PC-3 (cell line): ENCODE data around the gene PKNOX2.

Experiments
- EZH2 ChIP-seq: fragments of 300-600 bp; sonication (generic); IDR thresholded peaks from one replicate; pipeline ENCODE4 v1.6.1; 2017; ENCODE audit warnings: antibody characterized with exemption, mild to moderate bottlenecking, low read length; ENCODE audit not compliant: unreplicated experiment
- EZH2phosphoT487 ChIP-seq: fragments of 300-600 bp; sonication (generic); IDR thresholded peaks from 2 replicates; pipeline ENCODE4 v1.6.1; 2018; ENCODE audit warnings: mild to moderate bottlenecking, antibody characterized with exemption, low read length, borderline replicate concordance
- TF ChIP-seq, protein P1 (sequence below): fragments of 300-600 bp; sonication (generic); conservative IDR thresholded peaks from 2 replicates; pipeline ENCODE4 v1.5.1; 2017; ENCODE audit warnings: antibody characterized with exemption, low read depth, mild to moderate bottlenecking, low read length

GRCh38 chr11:125384825-125385224 is 220.3 kb downstream of the PKNOX2 start:
- TF ChIP-seq, protein P1, sequence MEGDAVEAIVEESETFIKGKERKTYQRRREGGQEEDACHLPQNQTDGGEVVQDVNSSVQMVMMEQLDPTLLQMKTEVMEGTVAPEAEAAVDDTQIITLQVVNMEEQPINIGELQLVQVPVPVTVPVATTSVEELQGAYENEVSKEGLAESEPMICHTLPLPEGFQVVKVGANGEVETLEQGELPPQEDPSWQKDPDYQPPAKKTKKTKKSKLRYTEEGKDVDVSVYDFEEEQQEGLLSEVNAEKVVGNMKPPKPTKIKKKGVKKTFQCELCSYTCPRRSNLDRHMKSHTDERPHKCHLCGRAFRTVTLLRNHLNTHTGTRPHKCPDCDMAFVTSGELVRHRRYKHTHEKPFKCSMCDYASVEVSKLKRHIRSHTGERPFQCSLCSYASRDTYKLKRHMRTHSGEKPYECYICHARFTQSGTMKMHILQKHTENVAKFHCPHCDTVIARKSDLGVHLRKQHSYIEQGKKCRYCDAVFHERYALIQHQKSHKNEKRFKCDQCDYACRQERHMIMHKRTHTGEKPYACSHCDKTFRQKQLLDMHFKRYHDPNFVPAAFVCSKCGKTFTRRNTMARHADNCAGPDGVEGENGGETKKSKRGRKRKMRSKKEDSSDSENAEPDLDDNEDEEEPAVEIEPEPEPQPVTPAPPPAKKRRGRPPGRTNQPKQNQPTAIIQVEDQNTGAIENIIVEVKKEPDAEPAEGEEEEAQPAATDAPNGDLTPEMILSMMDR: no peak
- TF ChIP-seq EZH2 (no peak), EZH2phosphoT487 (no peak)
